Measurements from ENCODE around the gene DDX56. TPM values are rescaled to one million over a fixed set of nuclear protein-coding genes. Genes with fewer than 3 reads are reported as not detected.
"Not testable (repeated sequence)": the region's sequence is repeated elsewhere in the genome, so short reads cannot be mapped to it uniquely, and the experiment has no call there.

Gene DDX56
- total RNA-seq, 1 experiment from 2014 or later, result 119 TPM

- ChIA-PET POLR2A (ENCODE audit: unreplicated experiment) (interaction anchor here (0.6 to 0.8 kb wide), 2 partner anchors 339 to 1270 kb away, joined by 3 to 5 read pairs; no protein-coding TSS in a partner anchor), CTCF (interaction anchor here (0.9 kb wide), 1 partner anchor 75 kb away, joined by 5 read pairs; no protein-coding TSS in a partner anchor)
- H3F3A ChIP-seq (ENCODE audit: low read length, unreplicated experiment), result no peaks in the 10 kb centered on the region
- H4K20me1 ChIP-seq (ENCODE audit: low read length), result peaks cover 6% of the 10 kb centered on the region; the same call in 1 of the 2 replicates
- no TSS peak for BruUV-seq (replicated peaks)
- H3K4me2 ChIP-seq (ENCODE audit: low read length), result no peak overlapping the region
- TF ChIP-seq, protein P1, sequence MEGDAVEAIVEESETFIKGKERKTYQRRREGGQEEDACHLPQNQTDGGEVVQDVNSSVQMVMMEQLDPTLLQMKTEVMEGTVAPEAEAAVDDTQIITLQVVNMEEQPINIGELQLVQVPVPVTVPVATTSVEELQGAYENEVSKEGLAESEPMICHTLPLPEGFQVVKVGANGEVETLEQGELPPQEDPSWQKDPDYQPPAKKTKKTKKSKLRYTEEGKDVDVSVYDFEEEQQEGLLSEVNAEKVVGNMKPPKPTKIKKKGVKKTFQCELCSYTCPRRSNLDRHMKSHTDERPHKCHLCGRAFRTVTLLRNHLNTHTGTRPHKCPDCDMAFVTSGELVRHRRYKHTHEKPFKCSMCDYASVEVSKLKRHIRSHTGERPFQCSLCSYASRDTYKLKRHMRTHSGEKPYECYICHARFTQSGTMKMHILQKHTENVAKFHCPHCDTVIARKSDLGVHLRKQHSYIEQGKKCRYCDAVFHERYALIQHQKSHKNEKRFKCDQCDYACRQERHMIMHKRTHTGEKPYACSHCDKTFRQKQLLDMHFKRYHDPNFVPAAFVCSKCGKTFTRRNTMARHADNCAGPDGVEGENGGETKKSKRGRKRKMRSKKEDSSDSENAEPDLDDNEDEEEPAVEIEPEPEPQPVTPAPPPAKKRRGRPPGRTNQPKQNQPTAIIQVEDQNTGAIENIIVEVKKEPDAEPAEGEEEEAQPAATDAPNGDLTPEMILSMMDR (conservative IDR thresholded peaks at IDR 0.05; ENCODE audit: low read depth, low read length), result no peak
- TF ChIP-seq EZH2 (IDR thresholded peaks at IDR 0.05; ENCODE audit: low read length, unreplicated experiment) (no peak), EZH2phosphoT487 (IDR thresholded peaks at IDR 0.05; ENCODE audit: borderline replicate concordance, low read length) (no peak)
- H3K4me3 ChIP-seq (ENCODE audit: low read length), result no peak overlapping the region
- H3K9me3 ChIP-seq (ENCODE audit: low read length), result no peaks in the 10 kb centered on the region
- H3K79me2 ChIP-seq (ENCODE audit: low read length), result 0 out of 2 replicates have a peak, but pooled peaks cover 4% of the 10 kb centered on the region
- peaks cover 40% of the 10 kb centered on the region for H3K36me3 ChIP-seq (ENCODE audit: low read depth, low read length)
- H2AFZ ChIP-seq (ENCODE audit: low read length), result no peak overlapping the region
- no peaks in the 10 kb centered on the region for H3K27me3 ChIP-seq (ENCODE audit: low read length)
- ATAC-seq, result no peak
- no peak overlapping the region for H3K27ac ChIP-seq (ENCODE audit: low read length)
- intact Hi-C loops (cut with micrococcal nuclease), result loop anchor here (1.0 to 5.0 kb wide), 2 partner anchors 77 to 323 kb away; no protein-coding TSS in a partner anchor
- DNase-seq, result no peak
- no peaks in the 10 kb centered on the region for H3K9me2 ChIP-seq (replicated peaks; ENCODE audit: low read length)
- peaks cover 16% of the 10 kb centered on the region for H3K4me1 ChIP-seq (ENCODE audit: insufficient read depth, low read length)
- no peak overlapping the region for H3K9ac ChIP-seq (ENCODE audit: low read length)
Observed at GRCh38 chr7:44564606-44565005, 9.1 kb downstream of the DDX56 start.

GRCh38 chr7:44563171-44563679, 10.5 kb downstream of the DDX56 start:
- intact Hi-C loops (cut with micrococcal nuclease), result no loop called here
- Histone ChIP-seq H3K9me3 (ENCODE audit: low read length) (no peaks in the 10 kb centered on the region), H2AFZ (ENCODE audit: low read length) (no peak overlapping the region), H3K27ac (ENCODE audit: low read length) (no peak overlapping the region), H3K79me2 (ENCODE audit: low read length) (no peaks in the 10 kb centered on the region), H3K9me2 (replicated peaks; ENCODE audit: low read length) (no peaks in the 10 kb centered on the region), H3K36me3 (ENCODE audit: low read depth, low read length) (peaks cover 26% of the 10 kb centered on the region; the same call in 1 of the 2 replicates), H3K27me3 (ENCODE audit: low read length) (no peaks in the 10 kb centered on the region), H4K20me1 (ENCODE audit: low read length) (peaks cover 6% of the 10 kb centered on the region; the same call in 1 of the 2 replicates), H3F3A (ENCODE audit: low read length, unreplicated experiment) (no peaks in the 10 kb centered on the region), H3K9ac (ENCODE audit: low read length) (no peak overlapping the region), H3K4me3 (ENCODE audit: low read length) (no peak overlapping the region), H3K4me2 (ENCODE audit: low read length) (no peak overlapping the region), H3K4me1 (ENCODE audit: insufficient read depth, low read length) (peaks cover 16% of the 10 kb centered on the region)
- DNase-seq (no peak), ATAC-seq (no peak)
- ChIA-PET POLR2A (ENCODE audit: unreplicated experiment) (no interaction called here), CTCF (no interaction called here)
- no peak for TF ChIP-seq EZH2phosphoT487 (IDR thresholded peaks at IDR 0.05; ENCODE audit: borderline replicate concordance, low read length)
- no peak for TF ChIP-seq EZH2 (IDR thresholded peaks at IDR 0.05; ENCODE audit: low read length, unreplicated experiment)
- TF ChIP-seq, protein P1 (conservative IDR thresholded peaks at IDR 0.05; ENCODE audit: low read depth, low read length), result no peak
- BruUV-seq (replicated peaks), result TSS peak; percentile 12

DNA sequence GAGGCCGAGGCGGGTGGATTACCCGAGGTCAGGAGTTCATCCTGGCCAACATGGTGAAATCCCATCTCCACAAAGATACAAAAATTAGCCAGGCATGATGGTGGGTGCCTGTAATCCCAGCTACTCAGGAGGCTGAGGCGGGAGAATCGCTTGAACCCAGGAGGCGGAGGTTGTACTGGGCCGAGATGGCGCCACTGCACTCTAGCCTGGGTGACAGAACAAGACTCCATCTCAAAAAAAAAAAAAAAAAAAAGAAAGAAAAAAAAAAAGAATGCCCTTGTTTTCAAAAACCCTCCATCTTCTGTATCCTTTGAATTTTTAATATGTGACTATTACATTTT, 11.1 kb downstream of the DDX56 start:
- CTCF ChIA-PET, result not testable (repeated sequence)
- H3K27ac ChIP-seq (ENCODE audit: low read length), result peak overlapping the region; percentile 11; the same call in 1 of the 2 replicates

More for the DNA sequence above, 11.1 kb downstream of the DDX56 start:
- H3K4me3 ChIP-seq (ENCODE audit: low read length); H3K9me2 ChIP-seq (replicated peaks; ENCODE audit: low read length); H3K4me2 ChIP-seq (ENCODE audit: low read length); ATAC-seq; intact Hi-C loops (cut with micrococcal nuclease); DNase-seq; H2AFZ ChIP-seq (ENCODE audit: low read length); H3K9me3 ChIP-seq (ENCODE audit: low read length); H3K79me2 ChIP-seq (ENCODE audit: low read length); H4K20me1 ChIP-seq (ENCODE audit: low read length); BruUV-seq (replicated peaks); H3K9ac ChIP-seq (ENCODE audit: low read length); H3K27me3 ChIP-seq (ENCODE audit: low read length); H3F3A ChIP-seq (ENCODE audit: low read length, unreplicated experiment); POLR2A ChIA-PET (ENCODE audit: unreplicated experiment): not testable (repeated sequence)
- Histone ChIP-seq H3K4me1 (ENCODE audit: insufficient read depth, low read length) (peaks cover 16% of the 10 kb centered on the region), H3K36me3 (ENCODE audit: low read depth, low read length) (peaks cover 20% of the 10 kb centered on the region; the same call in 1 of the 2 replicates)
